IMR-90 (cell line): ENCODE measurements around the gene MGAT5. TPM values are rescaled to one million over a fixed set of nuclear protein-coding genes. Genes with fewer than 3 reads are reported as not detected.

Source experiments
- ATAC-seq: fragments of 200-7000 bp; cut with Tn5 transposase; 2 replicates; pipeline ENCODE4 v1.9.1; 2020; ENCODE audit warnings: low read depth, mild to moderate bottlenecking, moderate library complexity
- BruUV-seq: library from RNA; stranded (reverse); fragments of 400-500 nt; replicated peaks from 2 replicates; lab custom pipeline; 2021; lab: Mats Ljungman, UMichigan
- CTCF ChIA-PET: fragments of 300-600 bp; formaldehyde crosslinking; extraction: SDS; loops from one replicate; lab custom pipeline; 2021; ENCODE audit warnings: antibody characterized with exemption; lab: Yijun Ruan, JAX
- POLR2A ChIA-PET: fragments of 300-600 bp; sonication (Branson Sonifier 250); formaldehyde crosslinking; loops from one replicate; lab custom pipeline; 2022; ENCODE audit warnings: antibody characterized with exemption; ENCODE audit not compliant: unreplicated experiment; lab: Charles Lee
- DNase-seq: peaks from one replicate; pipeline ENCODE4 v3.0.0; 2013
- H2AFZ ChIP-seq: replicated peaks from 2 replicates; pipeline ENCODE3; 2013; ENCODE audit warnings: low read length, mild to moderate bottlenecking; ENCODE audit not compliant: poor library complexity
- H2AK5ac ChIP-seq: 2 replicates; pipeline ENCODE4 v1.6.1; 2013; ENCODE audit warnings: low read depth, low read length, inconsistent platforms
- H2AK9ac ChIP-seq: replicated peaks from 2 replicates; pipeline ENCODE3; 2013; ENCODE audit warnings: mild to moderate bottlenecking, low read depth, low read length, moderate library complexity; ENCODE audit not compliant: poor library complexity
- H2BK120ac ChIP-seq: 2 replicates; pipeline ENCODE4 v1.6.1; 2013; ENCODE audit warnings: low read depth, low read length, inconsistent platforms
- H2BK15ac ChIP-seq: 3 replicates; pipeline ENCODE4 v1.6.1; 2013; ENCODE audit warnings: low read depth, low read length, inconsistent platforms
- H2BK20ac ChIP-seq: 2 replicates; pipeline ENCODE4 v1.6.1; 2013; ENCODE audit warnings: low read depth, mild to moderate bottlenecking, inconsistent platforms, low read length, moderate library complexity
- H2BK5ac ChIP-seq: 2 replicates; pipeline ENCODE4 v1.6.1; 2013; ENCODE audit warnings: mild to moderate bottlenecking, low read depth, low read length, inconsistent platforms; ENCODE audit not compliant: poor library complexity, severe bottlenecking
- H3K14ac ChIP-seq: replicated peaks from 2 replicates; pipeline ENCODE4 v1.6.1; 2013; ENCODE audit warnings: low read depth, low read length, inconsistent platforms
- H3K18ac ChIP-seq: 2 replicates; pipeline ENCODE4 v1.6.1; 2013; ENCODE audit warnings: low read depth, low read length, control low read depth
- H3K23ac ChIP-seq: 2 replicates; pipeline ENCODE4 v1.6.1; 2013; ENCODE audit warnings: low read depth, low read length, inconsistent platforms
- H3K27ac ChIP-seq: 2 replicates; pipeline ENCODE4 v1.5.1; 2013; ENCODE audit warnings: mild to moderate bottlenecking, control low read depth, low read length; ENCODE audit not compliant: insufficient read depth
- H3K27me3 ChIP-seq: 2 replicates; pipeline ENCODE4 v1.6.1; 2013; ENCODE audit warnings: low read length; ENCODE audit not compliant: control insufficient read depth, insufficient read depth
- H3K36me3 ChIP-seq: 2 replicates; pipeline ENCODE4 v1.6.1; 2013; ENCODE audit warnings: low read length, mixed read lengths; ENCODE audit not compliant: control insufficient read depth, insufficient read depth
- H3K4ac ChIP-seq: 2 replicates; pipeline ENCODE4 v1.6.1; 2013; ENCODE audit warnings: low read depth, low read length, inconsistent platforms
- H3K4me1 ChIP-seq: 2 replicates; pipeline ENCODE4 v1.6.1; 2013; ENCODE audit warnings: low read length, mixed read lengths; ENCODE audit not compliant: control insufficient read depth, insufficient read depth
- H3K4me2 ChIP-seq: 2 replicates; pipeline ENCODE4 v1.6.1; 2013; ENCODE audit warnings: low read depth, mild to moderate bottlenecking, control low read depth, low read length, moderate library complexity
- H3K4me3 ChIP-seq: 2 replicates; pipeline ENCODE4 v1.5.1; 2013; ENCODE audit warnings: low read depth, mild to moderate bottlenecking, control low read depth, low read length, moderate library complexity; ENCODE audit not compliant: insufficient read depth
- H3K56ac ChIP-seq: 2 replicates; pipeline ENCODE4 v1.6.1; 2013; ENCODE audit warnings: low read length, inconsistent platforms; ENCODE audit not compliant: insufficient read depth; ENCODE audit errors: extremely low read depth
- H3K79me1 ChIP-seq, 2 experiments: 2 replicates each; pipeline ENCODE4 v1.6.1; 2013; ENCODE audit warnings: low read length in 2 of 2, inconsistent platforms in 1 of 2, low read depth in 1 of 2
- H3K9ac ChIP-seq: 2 replicates; pipeline ENCODE4 v1.6.1; 2013; ENCODE audit warnings: low read depth, low read length, control low read depth
- H3K9me1 ChIP-seq: 2 replicates; pipeline ENCODE4 v1.6.1; 2013; ENCODE audit warnings: low read length, inconsistent platforms; ENCODE audit not compliant: insufficient read depth
- H3K9me3 ChIP-seq: 2 replicates; pipeline ENCODE4 v1.6.1; 2013; ENCODE audit warnings: low read length; ENCODE audit not compliant: control insufficient read depth, insufficient read depth
- H4K20me1 ChIP-seq: 2 replicates; pipeline ENCODE4 v1.6.1; 2013; ENCODE audit warnings: low read length, inconsistent platforms; ENCODE audit not compliant: insufficient read depth
- H4K5ac ChIP-seq: 2 replicates; pipeline ENCODE4 v1.6.1; 2013; ENCODE audit warnings: mild to moderate bottlenecking, low read depth, low read length, control low read depth
- H4K8ac ChIP-seq, 2 experiments: 2 replicates each; pipeline ENCODE4 v1.6.1; 2013; ENCODE audit warnings: low read depth in 2 of 2, low read length in 2 of 2, control low read depth in 1 of 2, inconsistent platforms in 1 of 2
- H4K91ac ChIP-seq: 2 replicates; pipeline ENCODE4 v1.6.1; 2013; ENCODE audit warnings: low read depth, low read length, inconsistent platforms; ENCODE audit not compliant: insufficient read depth
- CEBPB ChIP-seq: IDR thresholded peaks from 2 replicates; pipeline ENCODE4 v1.6.1; 2012; ENCODE audit warnings: low read depth, low read length, improper control_type of control experiment
- CHD1 ChIP-seq: IDR thresholded peaks from 2 replicates; pipeline ENCODE4 v1.6.1; 2012; ENCODE audit warnings: low read depth, low read length, improper control_type of control experiment
- ELK1 ChIP-seq: fragments of 150-350 bp; IDR thresholded peaks from 2 replicates; pipeline ENCODE4 v1.6.1; 2016; ENCODE audit warnings: low read depth, mild to moderate bottlenecking, low read length, moderate library complexity, borderline replicate concordance
- FOS ChIP-seq: fragments of 150-350 bp; IDR thresholded peaks from 2 replicates; pipeline ENCODE4 v1.6.1; 2016; ENCODE audit warnings: low read depth, low read length
- MAFK ChIP-seq: IDR thresholded peaks from 2 replicates; pipeline ENCODE4 v1.6.1; 2012; ENCODE audit warnings: low read depth, low read length, improper control_type of control experiment
- MAZ ChIP-seq: IDR thresholded peaks from 2 replicates; pipeline ENCODE4 v1.6.1; 2012; ENCODE audit warnings: low read depth, mild to moderate bottlenecking, low read length, improper control_type of control experiment, moderate library complexity, borderline replicate concordance
- MXI1 ChIP-seq: IDR thresholded peaks from 2 replicates; pipeline ENCODE4 v1.6.1; 2012; ENCODE audit warnings: low read depth, mild to moderate bottlenecking, low read length, moderate library complexity, borderline replicate concordance
- NFE2L2 ChIP-seq: fragments of 150-350 bp; IDR thresholded peaks from 2 replicates; pipeline ENCODE4 v1.6.1; 2016; ENCODE audit warnings: low read depth, mild to moderate bottlenecking, low read length
- POLR2A ChIP-seq: IDR thresholded peaks from 2 replicates; pipeline ENCODE4 v1.6.1; 2012; ENCODE audit warnings: mild to moderate bottlenecking, low read depth, low read length
- RAD21 ChIP-seq: IDR thresholded peaks from 2 replicates; pipeline ENCODE4 v1.6.1; 2012; ENCODE audit warnings: low read length, improper control_type of control experiment
- RCOR1 ChIP-seq: IDR thresholded peaks from 2 replicates; pipeline ENCODE4 v1.6.1; 2012; ENCODE audit warnings: mild to moderate bottlenecking, low read length, improper control_type of control experiment; ENCODE audit not compliant: insufficient replicate concordance
- RFX5 ChIP-seq: IDR thresholded peaks from 2 replicates; pipeline ENCODE4 v1.8.0; 2012; ENCODE audit warnings: low read depth, mild to moderate bottlenecking, low read length, moderate library complexity
- SMC3 ChIP-seq: fragments of 150-350 bp; IDR thresholded peaks from 2 replicates; pipeline ENCODE4 v1.6.1; 2016; ENCODE audit warnings: low read depth, mild to moderate bottlenecking, antibody characterized with exemption, low read length, moderate library complexity
- USF2 ChIP-seq: fragments of 150-350 bp; IDR thresholded peaks from 2 replicates; pipeline ENCODE4 v1.6.1; 2017; ENCODE audit warnings: mild to moderate bottlenecking, antibody characterized with exemption, low read length, low read depth
- WGBS, 2 experiments: methylation state at CpG; one replicate each; pipeline versions ENCODE4 v1.1.5 to v1.1.7; 2013; ENCODE audit warnings: missing lambda C conversion rate in 2 of 2; ENCODE audit not compliant: insufficient read length in 1 of 2; ENCODE audit errors: extremely low coverage in 2 of 2; 5-methylcytosine and 5-hydroxymethylcytosine counted together
- dilution Hi-C: fragments of 300-500 bp; cut with HindIII; formaldehyde crosslinking; loops from one replicate; pipeline ENCODE4 v1.14.3; 2018; ENCODE audit warnings: low sequenced_read_pairs; ENCODE audit not compliant: unreplicated experiment
- in situ Hi-C: fragments of 300-500 bp; cut with MboI; formaldehyde crosslinking; loops from 3 replicates; pipeline ENCODE4 v1.14.3; 2019; ENCODE audit warnings: low sequenced_read_pairs, inconsistent platforms, mixed read lengths
- intact Hi-C: fragments of 100-400 bp; cut with micrococcal nuclease; formaldehyde crosslinking; loops from 2 replicates; pipeline ENCODE4 v1.10.0; 2022
- polyA plus RNA-seq, 3 experiments: library from polyadenylated mRNA; depleted of rRNA; stranded (reverse); fragments of >200 nt; gene quantifications; 2 replicates each; pipeline ENCODE4 v1.2.3, GENCODE V29; 2012; ENCODE audit warnings: low replicate concordance in 1 of 3
- total RNA-seq: library from RNA; depleted of rRNA; stranded (reverse); fragments of >200 nt; gene quantifications from 2 replicates; pipeline ENCODE4 v1.2.3, GENCODE V29; 2012
- TF ChIP-seq, protein P1 (sequence below): conservative IDR thresholded peaks from 2 replicates; pipeline ENCODE4 v1.5.1; 2012; ENCODE audit warnings: mild to moderate bottlenecking, low read depth, low read length, improper control_type of control experiment

MGAT5 gene
- total and polyA plus RNA-seq, 2 of the 4 experiments (the other 2 are of a cell fraction), result 22.9 to 59.9 TPM

DNA sequence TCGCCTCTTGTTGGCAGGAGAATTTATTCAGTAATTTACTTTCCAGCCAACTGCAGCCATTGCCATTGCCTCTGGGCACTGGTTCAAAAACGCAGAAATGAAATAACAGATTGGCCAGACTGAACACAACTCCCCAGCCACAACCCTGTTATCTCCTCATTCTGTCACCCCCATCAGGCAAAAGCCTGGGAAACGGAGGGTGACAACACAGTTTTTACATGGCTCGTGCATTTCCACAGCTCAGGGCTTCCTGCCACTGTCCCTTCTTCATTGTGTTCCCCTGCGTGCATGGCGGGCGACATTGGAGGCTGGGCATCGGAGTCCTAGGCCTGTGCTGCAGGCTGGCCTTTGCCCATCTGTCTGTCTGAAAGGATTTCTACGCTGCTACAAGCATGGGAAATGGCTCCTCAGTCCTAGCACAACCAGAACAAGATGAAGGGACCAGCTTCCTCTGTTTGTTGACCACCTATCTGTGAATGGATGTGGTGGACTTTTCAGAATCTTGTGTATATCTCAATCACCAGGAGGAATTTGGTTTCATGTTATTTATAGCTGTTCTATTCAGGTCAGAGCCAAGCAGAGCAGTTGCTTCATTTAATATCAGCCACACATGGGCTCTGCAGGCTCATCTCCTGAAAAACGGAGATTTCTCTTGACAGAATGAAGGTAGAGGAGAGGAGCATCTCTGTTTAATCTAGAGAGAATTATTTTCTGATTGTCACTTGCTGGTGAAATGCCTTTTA is 107.0 kb downstream of the MGAT5 start:
- Histone ChIP-seq H2AFZ (no peak overlapping the region), H2BK5ac (no peak overlapping the region), H3K79me1 (peaks cover 0 to 5% of the 10 kb centered on the region in 2 experiments; a peak in 1 of 4 replicates), H3K56ac (no peak overlapping the region), H4K5ac (no peak overlapping the region), H3K27ac (no peak overlapping the region), H3K4me2 (no peak overlapping the region), H3K36me3 (peaks cover 31% of the 10 kb centered on the region), H2AK9ac (no peak overlapping the region), H2AK5ac (peak overlapping the region; percentile 11; the same call in 1 of the 2 replicates), H3K27me3 (no peaks in the 10 kb centered on the region), H3K23ac (0 out of 2 replicates have a peak overlapping the region, but pooled peaks have one; percentile 18), H4K8ac (no peak overlapping the region), H3K4ac (no peak overlapping the region; the same call in 1 of the 2 replicates), H4K91ac (no peak overlapping the region), H4K20me1 (no peaks in the 10 kb centered on the region), H2BK20ac (no peak overlapping the region), H3K14ac (0 out of 2 replicates have a peak overlapping the region, but pooled peaks have one; percentile 26), H3K4me3 (no peak overlapping the region), H3K9me3 (no peaks in the 10 kb centered on the region), H2BK15ac (no peak overlapping the region), H3K9me1 (peaks cover 7% of the 10 kb centered on the region), H2BK120ac (no peak overlapping the region), H3K18ac (no peak overlapping the region), H3K9ac (no peak overlapping the region), H3K4me1 (peaks cover 8% of the 10 kb centered on the region)
- intact Hi-C loops, result no loop called here
- dilution Hi-C loops, result no loop called here
- in situ Hi-C loops, result no loop called here
- POLR2A ChIA-PET, result no interaction called here
- ATAC-seq, result no peak
- WGBS, 2 experiments, result 29% methylated on average over 1 of the region's 10 CpGs; no CpG with 5 or more reads in 1 of the 2 experiments
- CTCF ChIA-PET, result no interaction called here
- no TSS peak for BruUV-seq
- no peak for DNase-seq
- no peak for TF ChIP-seq RCOR1
- TF ChIP-seq, protein P1, sequence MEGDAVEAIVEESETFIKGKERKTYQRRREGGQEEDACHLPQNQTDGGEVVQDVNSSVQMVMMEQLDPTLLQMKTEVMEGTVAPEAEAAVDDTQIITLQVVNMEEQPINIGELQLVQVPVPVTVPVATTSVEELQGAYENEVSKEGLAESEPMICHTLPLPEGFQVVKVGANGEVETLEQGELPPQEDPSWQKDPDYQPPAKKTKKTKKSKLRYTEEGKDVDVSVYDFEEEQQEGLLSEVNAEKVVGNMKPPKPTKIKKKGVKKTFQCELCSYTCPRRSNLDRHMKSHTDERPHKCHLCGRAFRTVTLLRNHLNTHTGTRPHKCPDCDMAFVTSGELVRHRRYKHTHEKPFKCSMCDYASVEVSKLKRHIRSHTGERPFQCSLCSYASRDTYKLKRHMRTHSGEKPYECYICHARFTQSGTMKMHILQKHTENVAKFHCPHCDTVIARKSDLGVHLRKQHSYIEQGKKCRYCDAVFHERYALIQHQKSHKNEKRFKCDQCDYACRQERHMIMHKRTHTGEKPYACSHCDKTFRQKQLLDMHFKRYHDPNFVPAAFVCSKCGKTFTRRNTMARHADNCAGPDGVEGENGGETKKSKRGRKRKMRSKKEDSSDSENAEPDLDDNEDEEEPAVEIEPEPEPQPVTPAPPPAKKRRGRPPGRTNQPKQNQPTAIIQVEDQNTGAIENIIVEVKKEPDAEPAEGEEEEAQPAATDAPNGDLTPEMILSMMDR, result no peak
- no peak for TF ChIP-seq SMC3
- no peak for TF ChIP-seq RAD21
- no peak for TF ChIP-seq RFX5
- no peak for TF ChIP-seq USF2
- TF ChIP-seq NFE2L2, result no peak
- TF ChIP-seq MAZ, result no peak
- TF ChIP-seq CHD1, result no peak
- TF ChIP-seq ELK1, result no peak
- no peak for TF ChIP-seq CEBPB
- no peak for TF ChIP-seq FOS
- TF ChIP-seq MAFK, result no peak
- no peak for TF ChIP-seq MXI1
- no peak for TF ChIP-seq POLR2A
